ENCODE results near the gene NAV2. TPM values are rescaled to one million over a fixed set of nuclear protein-coding genes. Genes with fewer than 3 reads are reported as not detected.

NAV2 gene
- total RNA-seq, 1 experiment from 2014 or later, result 2.1 TPM

GRCh38 chr11:20085918-20086317 lies 373.3 kb downstream of the NAV2 start (continued):
- TF ChIP-seq EZH2phosphoT487 (IDR thresholded peaks at IDR 0.05; ENCODE audit: borderline replicate concordance) (no peak), EGR1 (IDR thresholded peaks at IDR 0.05; ENCODE audit: low read depth) (no peak), RAD21 (IDR thresholded peaks at IDR 0.05; ENCODE audit: low read depth) (no peak), ZFX (IDR thresholded peaks at IDR 0.05) (no peak), JUND (IDR thresholded peaks at IDR 0.05) (no peak), YY1 (IDR thresholded peaks at IDR 0.05; ENCODE audit: extremely low read depth, insufficient replicate concordance, low read depth, low read length) (no peak)

GRCh38 chr11:20087118-20087521 lies 374.5 kb downstream of the NAV2 start:
- TF ChIP-seq JUND (IDR thresholded peaks at IDR 0.05), result no peak
- no peak for TF ChIP-seq YY1 (IDR thresholded peaks at IDR 0.05; ENCODE audit: extremely low read depth, insufficient replicate concordance, low read depth, low read length)
- no peak for TF ChIP-seq EZH2phosphoT487 (IDR thresholded peaks at IDR 0.05; ENCODE audit: borderline replicate concordance)
- no peak for TF ChIP-seq MAX (IDR thresholded peaks at IDR 0.05)
- no peak for TF ChIP-seq SRF (IDR thresholded peaks at IDR 0.05; ENCODE audit: low read depth)
- TF ChIP-seq TCF7L2 (IDR thresholded peaks at IDR 0.05; ENCODE audit: borderline replicate concordance, extremely low read depth, insufficient read depth, insufficient read length), result no peak
- no peak for TF ChIP-seq RAD21 (IDR thresholded peaks at IDR 0.05; ENCODE audit: low read depth)
- TF ChIP-seq ZFX (IDR thresholded peaks at IDR 0.05), result no peak
- Histone ChIP-seq H3K4me1 (ENCODE audit: control insufficient read depth in 1 of 2, insufficient read depth in 2 of 2, low read length in 2 of 2) (no peaks in the 10 kb centered on the region), H3K9ac (ENCODE audit: low read length) (no peak overlapping the region), H3K4me2 (ENCODE audit: low read length) (no peak overlapping the region), H2AFZ (ENCODE audit: low read depth, low read length, poor library complexity, severe bottlenecking) (no peak overlapping the region), H3K9me3 (ENCODE audit: control insufficient read depth in 1 of 2, insufficient read depth in 1 of 2, low read depth in 1 of 2, low read length in 2 of 2) (no peaks in the 10 kb centered on the region), H3K79me2 (ENCODE audit: insufficient read depth, low read length) (no peaks in the 10 kb centered on the region), H4K20me1 (ENCODE audit: insufficient read depth) (no peaks in the 10 kb centered on the region), H3K27me3 (ENCODE audit: insufficient read depth, low read length) (no peaks in the 10 kb centered on the region), H3K36me3 (ENCODE audit: control insufficient read depth in 1 of 2, insufficient read depth in 2 of 2, low read length in 2 of 2) (no peaks in the 10 kb centered on the region), H3K4me3 (replicated peaks in 1 of 2; ENCODE audit: low read depth in 1 of 2, low read length in 2 of 2) (no peak overlapping the region), H3K9me2 (ENCODE audit: insufficient read depth) (no peaks in the 10 kb centered on the region), H3K27ac (ENCODE audit: low read depth, low read length) (no peak overlapping the region)
- intact Hi-C loops (cut with micrococcal nuclease), result no loop called here
- CTCF ChIA-PET, result no interaction called here
- RAD21 ChIA-PET (ENCODE audit: low non-redundant PET in 1 of 2, low total read pairs in 2 of 2, uncharacterized antibody in 2 of 2, unreplicated experiment in 2 of 2), result no interaction called here
- BruUV-seq (replicated peaks), result no TSS peak
- DNase-seq (ENCODE audit: low read depth, low spot score), result no peak
- no peak for ATAC-seq
- POLR2A ChIA-PET, result no interaction called here

Measured in HCT116 (cell line).